Right lobe of liver (tissue), 4 donors: ENCODE results near the gene MED15.

Experiments
- POLR2A ChIP-seq: fragments of 450-650 bp; IDR thresholded peaks from one replicate; pipeline ENCODE4 v1.6.1; 2017; ENCODE audit warnings: antibody characterized with exemption, mild to moderate bottlenecking
- TF ChIP-seq, protein P1 (sequence below), 4 donors: fragments of 200-600 bp in 3 of 4; fragments of 450-650 bp in 1 of 4; IDR thresholded peaks; one replicate each; pipeline versions ENCODE4 v1.5.1 to v1.8.0; 2016 to 2022; ENCODE audit warnings: antibody characterized with exemption in 4 of 4, mild to moderate bottlenecking in 2 of 4
- donor health status: DM: no; HTN: no; CAD: no.
- donor health status: DM: no; HTN: no; CAD: no.
- donor health status: DM: no; HTN: yes; CAD: no.

DNA sequence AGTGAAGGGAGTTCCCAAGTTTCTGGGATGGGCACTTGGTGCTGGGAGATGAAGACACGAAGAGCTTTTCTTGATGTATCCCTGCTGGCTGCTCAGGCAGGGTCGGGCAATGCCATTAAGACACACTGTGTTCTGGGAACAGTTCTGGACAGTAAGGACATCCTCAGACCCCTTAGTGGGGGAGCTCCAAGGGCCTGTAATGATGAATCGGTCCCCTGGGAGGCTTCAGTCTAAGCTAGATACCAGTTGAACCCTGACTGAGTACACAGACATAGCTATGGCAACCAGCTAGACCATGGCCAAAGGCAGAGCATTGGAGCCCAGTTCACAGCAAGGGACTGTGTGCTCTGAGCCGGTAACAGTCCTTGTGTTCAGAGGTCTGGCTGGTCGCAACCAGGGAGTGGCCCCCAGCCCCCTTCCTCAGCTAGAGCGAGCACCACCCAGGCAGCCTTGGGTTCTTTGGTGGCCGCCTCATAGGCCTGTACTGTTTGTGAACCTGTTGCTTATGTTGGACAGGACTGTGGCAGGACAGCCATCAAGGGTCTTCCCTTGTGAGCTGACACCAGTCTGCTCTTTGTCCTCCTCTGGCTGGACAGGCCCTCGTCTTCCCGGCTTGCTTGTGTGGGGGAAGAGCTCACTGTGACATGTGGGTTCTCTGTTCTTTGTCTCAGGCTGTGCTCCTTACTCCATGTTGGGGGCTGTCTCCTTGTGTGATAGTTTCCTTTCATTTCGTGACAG, 25.0 kb downstream of the MED15 start:
- no peak for TF ChIP-seq POLR2A
- TF ChIP-seq, protein P1, sequence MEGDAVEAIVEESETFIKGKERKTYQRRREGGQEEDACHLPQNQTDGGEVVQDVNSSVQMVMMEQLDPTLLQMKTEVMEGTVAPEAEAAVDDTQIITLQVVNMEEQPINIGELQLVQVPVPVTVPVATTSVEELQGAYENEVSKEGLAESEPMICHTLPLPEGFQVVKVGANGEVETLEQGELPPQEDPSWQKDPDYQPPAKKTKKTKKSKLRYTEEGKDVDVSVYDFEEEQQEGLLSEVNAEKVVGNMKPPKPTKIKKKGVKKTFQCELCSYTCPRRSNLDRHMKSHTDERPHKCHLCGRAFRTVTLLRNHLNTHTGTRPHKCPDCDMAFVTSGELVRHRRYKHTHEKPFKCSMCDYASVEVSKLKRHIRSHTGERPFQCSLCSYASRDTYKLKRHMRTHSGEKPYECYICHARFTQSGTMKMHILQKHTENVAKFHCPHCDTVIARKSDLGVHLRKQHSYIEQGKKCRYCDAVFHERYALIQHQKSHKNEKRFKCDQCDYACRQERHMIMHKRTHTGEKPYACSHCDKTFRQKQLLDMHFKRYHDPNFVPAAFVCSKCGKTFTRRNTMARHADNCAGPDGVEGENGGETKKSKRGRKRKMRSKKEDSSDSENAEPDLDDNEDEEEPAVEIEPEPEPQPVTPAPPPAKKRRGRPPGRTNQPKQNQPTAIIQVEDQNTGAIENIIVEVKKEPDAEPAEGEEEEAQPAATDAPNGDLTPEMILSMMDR (IDR thresholded peaks at IDR 0.05), result no peak
